ENCODE data around the gene KCNIP4. TPM values are rescaled to one million over a fixed set of nuclear protein-coding genes. Genes with fewer than 3 reads are reported as not detected.
A peak's percentile ranks its signal among the peaks of the same experiment; 100 is the strongest.

Gene KCNIP4
- polyA plus RNA-seq, 1 donor (not counting 4 experiments of a cell fraction or from before 2014, with no cell fraction given), result 0.07 TPM

- peaks cover 15% of the 10 kb centered on the region for H3K27me3 ChIP-seq (ENCODE audit: control insufficient read depth, extremely low read depth, insufficient read depth, low read length)
- H3K9ac ChIP-seq (ENCODE audit: control insufficient read depth, extremely low read depth, insufficient read depth, low read length), result no peak overlapping the region
- H3K27ac ChIP-seq (ENCODE audit: control insufficient read depth, insufficient read depth, low read length), result no peak overlapping the region
- H2AFZ ChIP-seq (ENCODE audit: control insufficient read depth, low read length), result no peak overlapping the region
- H3K4me2 ChIP-seq (ENCODE audit: control insufficient read depth, extremely low read depth, insufficient read depth, low read depth, low read length), result no peak overlapping the region
- no peaks in the 10 kb centered on the region for H3K36me3 ChIP-seq (ENCODE audit: control insufficient read depth in 2 of 2, extremely low read depth in 1 of 2, insufficient read depth in 2 of 2, low read length in 2 of 2)
- DNase-seq (ENCODE audit: low read depth, low spot score), result no peak
- H4K20me1 ChIP-seq (ENCODE audit: control insufficient read depth, extremely low read depth, insufficient read depth, low read length), result no peaks in the 10 kb centered on the region
- no peaks in the 10 kb centered on the region for H3K79me2 ChIP-seq (ENCODE audit: control insufficient read depth, insufficient read depth, low read length)
- FAIRE-seq, result no peak
- H3K4me1 ChIP-seq (ENCODE audit: control insufficient read depth, extremely low read depth, insufficient read depth, low read length), result no peaks in the 10 kb centered on the region
- H3K4me3 ChIP-seq (ENCODE audit: control insufficient read depth in 2 of 3, extremely low read depth in 1 of 3, insufficient read depth in 2 of 3, low read depth in 1 of 3, low read length in 3 of 3), result no peak overlapping the region
- H3K9me1 ChIP-seq (ENCODE audit: control insufficient read depth, extremely low read depth, insufficient read depth, low read length), result no peaks in the 10 kb centered on the region
- H3K9me3 ChIP-seq (ENCODE audit: control insufficient read depth, low read depth, low read length), result no peaks in the 10 kb centered on the region
- dilution Hi-C loops (cut with MboI; ENCODE audit: extremely low pct_ligation_motif_present, low sequenced_read_pairs), result no loop called here
- TF ChIP-seq CTCF (optimal IDR thresholded peaks at IDR 0.05 in 1 of 3, IDR thresholded peaks at IDR 0.05 in 1 of 3, conservative IDR thresholded peaks at IDR 0.05 in 1 of 3; ENCODE audit: extremely low read depth in 1 of 3, insufficient read depth in 2 of 3, low read length in 3 of 3) (no peak), EZH2 (IDR thresholded peaks at IDR 0.05; ENCODE audit: low read length) (no peak)
Observed at GRCh38 chr4:20984576-20984836, 964.1 kb downstream of the KCNIP4 start.

- TF ChIP-seq CTCF (optimal IDR thresholded peaks at IDR 0.05 in 1 of 3, IDR thresholded peaks at IDR 0.05 in 1 of 3, conservative IDR thresholded peaks at IDR 0.05 in 1 of 3; ENCODE audit: extremely low read depth in 1 of 3, insufficient read depth in 2 of 3, low read length in 3 of 3) (no peak), EZH2 (IDR thresholded peaks at IDR 0.05; ENCODE audit: low read length) (no peak)
- Histone ChIP-seq H3K4me3 (ENCODE audit: control insufficient read depth in 2 of 3, extremely low read depth in 1 of 3, insufficient read depth in 2 of 3, low read depth in 1 of 3, low read length in 3 of 3) (no peak overlapping the region), H3K4me2 (ENCODE audit: control insufficient read depth, extremely low read depth, insufficient read depth, low read depth, low read length) (peak overlapping the region; percentile 25)
Observed at GRCh38 chr4:20983763-20984575, 964.6 kb downstream of the KCNIP4 start.

More at GRCh38 chr4:20983763-20984575, 964.6 kb downstream of the KCNIP4 start:
- Histone ChIP-seq H3K9me1 (ENCODE audit: control insufficient read depth, extremely low read depth, insufficient read depth, low read length) (no peaks in the 10 kb centered on the region), H3K9me3 (ENCODE audit: control insufficient read depth, low read depth, low read length) (no peaks in the 10 kb centered on the region), H3K9ac (ENCODE audit: control insufficient read depth, extremely low read depth, insufficient read depth, low read length) (no peak overlapping the region), H2AFZ (ENCODE audit: control insufficient read depth, low read length) (peak overlapping the region; percentile 46), H3K4me1 (ENCODE audit: control insufficient read depth, extremely low read depth, insufficient read depth, low read length) (no peaks in the 10 kb centered on the region), H4K20me1 (ENCODE audit: control insufficient read depth, extremely low read depth, insufficient read depth, low read length) (no peaks in the 10 kb centered on the region), H3K36me3 (ENCODE audit: control insufficient read depth in 2 of 2, extremely low read depth in 1 of 2, insufficient read depth in 2 of 2, low read length in 2 of 2) (no peaks in the 10 kb centered on the region), H3K79me2 (ENCODE audit: control insufficient read depth, insufficient read depth, low read length) (no peaks in the 10 kb centered on the region), H3K27ac (ENCODE audit: control insufficient read depth, insufficient read depth, low read length) (no peak overlapping the region), H3K27me3 (ENCODE audit: control insufficient read depth, extremely low read depth, insufficient read depth, low read length) (peaks cover 15% of the 10 kb centered on the region)
- DNase-seq (ENCODE audit: low read depth, low spot score), result no peak
- dilution Hi-C loops (cut with MboI; ENCODE audit: extremely low pct_ligation_motif_present, low sequenced_read_pairs), result no loop called here
- no peak for FAIRE-seq

Measured in keratinocyte (primary cell).